GM12873 (cell line): ENCODE results near the gene RPUSD1.

Experiments used
- CTCF ChIP-seq: IDR thresholded peaks from 2 replicates; pipeline ENCODE4 v1.5.1; 2012; ENCODE audit warnings: low read depth, mild to moderate bottlenecking, moderate library complexity, low read length, control low read depth; ENCODE audit not compliant: insufficient read depth; ENCODE audit errors: missing control alignments

RPUSD1 gene

GRCh38 chr16:740459-740763, 47.8 kb downstream of the RPUSD1 start:
- no peak for TF ChIP-seq CTCF

GRCh38 chr16:739560-740458, 48.4 kb downstream of the RPUSD1 start:
- TF ChIP-seq CTCF: no peak

- no peak for TF ChIP-seq CTCF
Observed at GRCh38 chr16:736936-737481, 51.2 kb downstream of the RPUSD1 start.

GRCh38 chr16:735982-736453, 52.2 kb downstream of the RPUSD1 start:
- TF ChIP-seq CTCF: peak; percentile 11

GRCh38 chr16:734981-735881, 53.0 kb downstream of the RPUSD1 start:
- TF ChIP-seq CTCF: no peak
